GM18907 (cell line): ENCODE measurements around the gene RBM6.
"Not testable (repeated sequence)": the region's sequence is repeated elsewhere in the genome, so short reads cannot be mapped to it uniquely, and the experiment has no call there.

Experiments used
- ATAC-seq: cut with Tn5 transposase; IDR thresholded peaks from one replicate; pipeline ENCODE4 v1.9.1; 2021; ENCODE audit warnings: mild to moderate bottlenecking, moderate library complexity; ENCODE audit not compliant: unreplicated experiment

RBM6 gene

DNA sequence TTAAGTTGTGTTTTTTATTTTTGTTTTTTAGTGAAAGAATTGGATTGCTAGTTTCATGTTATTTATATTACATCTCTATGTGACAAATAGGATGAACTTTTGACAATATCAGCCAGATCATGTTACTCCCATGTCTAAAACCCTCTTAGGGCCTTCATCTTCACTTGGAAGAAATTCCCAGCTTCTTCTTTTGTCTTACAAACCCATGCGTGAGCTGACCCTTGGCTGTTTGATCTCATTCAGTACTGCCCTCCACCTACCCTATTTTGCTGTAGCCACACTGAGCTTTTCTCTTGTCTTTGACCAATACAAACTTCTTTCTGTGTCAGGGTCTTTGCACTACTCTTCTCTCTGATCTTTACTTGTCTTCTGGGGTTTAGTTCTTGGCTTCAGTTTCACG, 37.0 kb downstream of the RBM6 start:
- ATAC-seq, result no peak

DNA sequence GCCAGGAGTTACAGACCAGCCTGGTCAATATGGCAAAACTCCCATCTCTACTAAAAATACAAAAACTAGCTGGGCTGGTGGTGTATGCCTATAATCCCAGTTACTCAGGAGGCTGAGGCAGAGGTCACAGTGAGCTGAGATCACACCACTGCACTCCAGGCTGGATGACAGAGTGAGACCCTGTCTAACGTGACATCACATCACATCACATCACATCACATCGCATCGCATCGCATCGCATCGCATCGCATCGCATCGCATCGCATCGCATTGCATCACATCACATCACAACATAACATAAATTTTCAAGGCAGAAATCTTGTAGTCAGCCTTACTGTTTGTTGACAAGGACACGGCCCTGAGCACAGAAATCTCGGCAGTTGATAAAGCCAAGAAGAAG, 44.4 kb downstream of the RBM6 start:
- no peak for ATAC-seq

- ATAC-seq, result no peak
These were observed 52.4 kb downstream of the RBM6 start for GRCh38 chr3:49992326-49992725.

DNA sequence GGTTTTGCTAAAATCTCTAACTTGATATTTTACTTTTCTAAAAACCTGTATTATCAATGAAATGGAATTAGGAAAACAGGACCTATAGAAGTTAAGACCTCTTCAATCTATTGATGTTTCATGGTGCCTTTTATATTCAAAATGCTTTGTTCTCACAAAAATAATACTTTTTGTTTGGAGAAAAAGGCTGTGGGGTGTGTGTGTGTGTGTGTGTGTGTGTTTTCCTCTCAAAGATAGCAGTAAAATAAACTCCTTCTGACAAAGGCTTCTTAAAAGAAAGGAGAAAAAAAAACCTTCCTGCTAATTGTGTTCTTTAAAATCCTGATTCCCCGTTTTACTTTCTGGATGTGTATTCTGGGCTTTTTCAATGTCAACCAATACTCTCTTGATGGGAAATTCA, 54.5 kb downstream of the RBM6 start:
- no peak for ATAC-seq

DNA sequence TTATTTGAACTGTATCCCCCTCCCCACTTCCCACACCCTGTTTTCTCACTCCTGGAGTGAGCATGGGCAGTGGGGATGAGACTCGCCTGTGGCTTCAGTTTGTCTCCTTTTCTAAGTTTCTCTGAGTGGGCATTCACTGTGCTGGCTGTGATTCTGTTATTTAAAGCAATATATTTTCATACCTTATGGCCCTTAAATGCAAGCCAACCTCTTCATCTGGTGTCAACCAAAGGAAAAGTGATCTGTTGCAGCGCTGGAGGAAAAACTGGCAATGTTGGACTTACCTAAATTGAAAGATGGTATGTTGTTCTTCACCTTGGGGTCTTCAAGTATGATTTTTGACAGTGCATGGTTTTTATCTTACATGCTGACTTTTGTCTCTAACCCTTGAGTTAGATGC, 56.1 kb downstream of the RBM6 start:
- ATAC-seq, result no peak

- ATAC-seq, result no peak
These were observed 57.9 kb downstream of the RBM6 start for GRCh38 chr3:49997862-49998261.

DNA sequence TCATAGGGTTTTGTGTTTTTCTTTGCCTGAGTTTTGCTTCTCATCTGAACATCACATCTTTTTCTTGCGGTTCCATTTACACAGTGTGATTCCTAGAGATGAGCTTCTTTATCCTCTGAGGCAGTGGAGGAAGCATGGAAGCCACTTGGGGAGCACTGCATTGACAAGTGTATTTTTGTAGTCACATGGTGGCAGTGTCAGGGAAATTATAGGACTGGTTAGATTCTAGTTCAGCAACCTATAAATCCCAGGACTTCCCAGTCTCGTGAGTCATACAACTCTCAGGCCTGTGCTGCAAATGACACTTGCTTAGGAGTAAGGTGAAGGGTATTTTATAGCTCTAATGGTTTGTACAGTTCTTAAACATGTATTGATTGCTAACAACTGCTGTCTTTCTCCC, 58.4 kb downstream of the RBM6 start:
- no peak for ATAC-seq

- ATAC-seq, result no peak
These were observed 61.6 kb downstream of the RBM6 start for GRCh38 chr3:50001511-50001910.

DNA sequence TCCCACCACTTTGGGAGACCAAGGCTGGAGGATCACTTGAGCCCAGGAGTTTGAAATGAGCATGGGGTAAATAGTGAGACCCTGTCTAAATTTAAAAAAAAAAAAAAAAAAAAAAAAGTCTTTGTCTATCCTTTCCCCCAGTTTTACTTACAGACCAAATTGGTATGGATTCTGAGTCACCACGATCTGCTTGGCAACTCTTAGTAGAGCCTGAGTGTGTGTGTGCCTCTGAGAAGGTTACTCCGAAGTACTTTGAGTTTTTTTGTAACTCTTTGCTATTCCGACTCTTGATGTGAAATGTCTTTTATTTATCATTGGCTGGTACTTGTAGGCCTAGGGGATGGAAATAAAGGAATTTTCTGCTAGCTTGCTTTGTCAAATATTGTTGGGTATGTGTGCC, 63.3 kb downstream of the RBM6 start:
- no peak for ATAC-seq

GRCh38 chr3:50003824-50004223, 63.9 kb downstream of the RBM6 start:
- no peak for ATAC-seq

DNA sequence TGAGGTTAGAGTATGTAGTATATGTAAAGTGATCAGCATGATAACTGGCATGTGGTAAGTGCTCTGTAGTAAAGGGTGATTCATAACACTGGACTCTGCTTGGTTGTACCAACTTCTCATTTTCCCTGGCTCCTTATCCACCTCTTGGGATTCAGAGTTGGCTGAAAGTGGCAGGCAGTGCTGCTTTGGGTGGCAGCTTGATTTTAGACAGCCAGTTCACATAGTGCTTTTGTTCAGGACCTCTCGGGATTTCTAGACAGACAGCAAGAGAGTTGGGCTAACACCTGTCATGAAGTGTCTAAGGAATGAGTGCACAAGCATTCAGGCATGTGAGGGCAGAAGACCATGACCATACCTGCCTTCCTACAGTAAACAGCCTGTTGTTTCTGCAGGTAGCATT, 69.0 kb downstream of the RBM6 start:
- ATAC-seq, result no peak

GRCh38 chr3:50010959-50011358, 71.0 kb downstream of the RBM6 start:
- ATAC-seq, result no peak

- no peak for ATAC-seq
These were observed 76.0 kb downstream of the RBM6 start for GRCh38 chr3:50015918-50016317.

GRCh38 chr3:50028346-50028745, 88.4 kb downstream of the RBM6 start:
- ATAC-seq, result no peak

GRCh38 chr3:50031201-50031600, 91.3 kb downstream of the RBM6 start:
- ATAC-seq, result not testable (repeated sequence)

DNA sequence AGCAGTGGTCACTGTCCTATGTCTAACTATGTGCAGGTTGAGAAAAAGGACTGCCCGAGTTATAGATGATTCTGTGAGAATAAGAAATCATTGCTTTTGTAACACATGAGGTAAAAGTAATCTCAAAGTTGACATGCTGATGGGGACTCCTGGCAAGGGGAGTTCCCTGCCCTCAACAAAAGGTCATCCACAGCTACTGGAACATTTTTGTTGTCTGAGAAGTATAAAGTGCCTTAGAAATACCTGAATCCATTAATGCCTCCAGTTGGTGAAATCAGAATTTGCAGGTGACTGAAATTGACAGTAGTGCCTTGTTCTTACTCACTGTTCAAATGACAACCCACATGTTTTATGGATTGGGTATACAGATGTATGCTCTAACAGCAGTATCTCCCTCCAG, 105.0 kb downstream of the RBM6 start:
- ATAC-seq, result no peak

DNA sequence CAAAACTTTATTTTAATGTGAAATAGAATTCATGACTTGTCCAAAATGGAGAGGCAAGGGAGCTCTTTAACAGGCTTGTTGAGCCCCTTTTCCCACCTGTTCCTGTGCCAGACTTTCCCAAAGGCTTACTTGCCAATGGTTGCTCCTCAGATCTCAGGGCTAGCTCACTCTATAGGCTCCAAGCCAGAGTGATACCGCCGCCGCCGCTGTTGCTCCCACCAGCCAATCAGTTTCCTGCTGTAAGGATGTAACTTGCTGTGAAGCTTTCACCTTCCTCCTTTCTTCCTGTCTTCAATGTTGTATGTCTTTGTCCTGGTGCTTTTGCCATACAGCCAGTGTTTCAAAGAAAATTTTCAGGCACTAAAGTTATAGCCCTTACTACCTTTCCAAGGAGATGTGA, 107.5 kb downstream of the RBM6 start:
- no peak for ATAC-seq

DNA sequence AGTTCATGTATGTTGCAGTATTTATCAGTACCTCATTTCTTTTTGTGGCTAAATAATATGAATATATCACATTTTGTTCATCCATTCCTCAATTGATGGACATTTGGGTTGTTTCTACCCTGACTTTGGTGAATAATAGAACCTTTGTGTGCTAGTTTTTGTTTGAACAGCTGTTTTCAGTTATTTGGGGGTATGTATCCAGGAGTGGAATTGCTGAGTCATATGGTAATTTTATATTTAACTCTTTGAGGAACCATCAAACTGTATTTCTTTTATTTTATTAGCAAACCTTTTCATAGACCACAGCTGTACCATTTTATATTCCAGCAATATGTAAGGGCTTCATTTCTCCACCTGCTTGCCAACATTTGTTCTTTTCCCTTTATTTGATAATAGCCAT, 110.4 kb downstream of the RBM6 start:
- no peak for ATAC-seq

- ATAC-seq, result no peak
These were observed 117.8 kb downstream of the RBM6 start for GRCh38 chr3:50057756-50058155.

GRCh38 chr3:50068134-50068533, 128.2 kb downstream of the RBM6 start:
- ATAC-seq, result no peak

DNA sequence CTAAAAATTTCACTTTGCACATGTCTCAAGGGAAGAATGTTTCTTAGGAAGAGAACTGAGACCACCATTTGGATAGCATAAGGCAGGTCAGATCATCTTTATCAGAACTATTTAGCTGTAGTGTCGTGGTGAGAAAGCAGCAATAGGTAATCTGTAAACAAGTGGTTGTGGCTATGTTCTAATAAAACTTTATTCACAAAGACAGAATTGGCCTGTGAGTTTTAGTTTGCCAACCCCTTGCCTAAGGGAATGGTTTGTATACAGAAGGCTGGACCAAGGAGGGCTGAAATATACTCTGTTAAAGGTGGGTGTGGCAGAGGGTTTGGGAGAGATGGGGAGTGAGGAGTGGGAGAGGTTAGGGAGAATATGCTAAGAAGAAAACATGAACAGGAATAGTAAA, 138.1 kb downstream of the RBM6 start:
- no peak for ATAC-seq

- ATAC-seq, result no peak
These were observed 138.7 kb downstream of the RBM6 start for GRCh38 chr3:50078622-50079021.

- not testable (repeated sequence) for ATAC-seq
These were observed 145.0 kb downstream of the RBM6 start for GRCh38 chr3:50084951-50085350.
